Activated T-helper 1 cell treated with anti-CD3 and anti-CD28 coated beads, Interleukin-12 subunit alpha, Interleukin-12 subunit beta, Interleukin-2, Interleukin-4 antibody, amounts not matched to agents 30 ng/mL and 10 ng/mL and 1 ng/mL, durations not matched to agents 14 hours and 24 hours and 36 hours (primary cell): ENCODE measurements around the gene ACSL4. TPM values are rescaled to one million over a fixed set of nuclear protein-coding genes. Genes with fewer than 3 reads are reported as not detected.

ENCODE experiments used
- DNase-seq: peaks from one replicate; pipeline ENCODE4 v3.0.0; 2021; ENCODE audit warnings: low spot score
- H3K27ac Mint-ChIP-seq: one replicate; pipeline ENCODE4 v1.8.0; 2021; ENCODE audit warnings: mild to moderate bottlenecking, mixed read lengths
- H3K27me3 Mint-ChIP-seq: one replicate; pipeline ENCODE4 v1.8.0; 2022; ENCODE audit warnings: mild to moderate bottlenecking, moderate library complexity, mixed read lengths; ENCODE audit not compliant: insufficient read depth
- H3K36me3 Mint-ChIP-seq: one replicate; pipeline ENCODE4 v1.8.0; 2021; ENCODE audit warnings: low read depth, mixed read lengths
- H3K4me1 Mint-ChIP-seq: one replicate; pipeline ENCODE4 v1.8.0; 2021; ENCODE audit warnings: low read depth, mixed read lengths
- H3K4me3 Mint-ChIP-seq: one replicate; pipeline ENCODE4 v1.8.0; 2021; ENCODE audit warnings: mild to moderate bottlenecking, moderate library complexity, mixed read lengths
- H3K9me3 Mint-ChIP-seq: one replicate; pipeline ENCODE4 v1.8.0; 2021; ENCODE audit warnings: mixed read lengths
- intact Hi-C: fragments of 100-400 bp; cut with micrococcal nuclease; formaldehyde crosslinking; loops from one replicate; pipeline ENCODE4 v1.15.1; 2024
- total RNA-seq: library from RNA; stranded (reverse); gene quantifications from 2 replicates; pipeline ENCODE4 v1.2.3, GENCODE V29; 2022

The ACSL4 gene
- total RNA-seq, 1 donor from 2014 or later = 77.3 TPM

DNA sequence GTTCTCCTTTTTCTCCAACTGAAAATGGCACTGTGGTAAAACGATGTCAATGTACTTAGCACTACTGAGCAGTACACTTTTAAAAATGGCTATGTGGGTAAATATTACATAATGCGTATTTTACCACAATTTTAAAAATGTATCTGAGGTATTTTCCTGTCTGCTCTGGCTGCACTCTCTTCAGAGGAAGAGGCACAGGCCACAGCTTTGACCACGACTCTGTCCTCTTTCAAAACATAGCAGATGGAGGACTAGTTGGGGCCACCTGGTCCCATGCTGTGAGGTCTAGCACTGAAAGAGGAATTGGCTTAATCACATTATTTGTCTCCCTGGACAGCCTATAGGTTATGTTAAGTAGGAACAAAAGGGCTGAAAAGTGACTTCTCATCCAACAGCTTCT is 113.3 kb downstream of the ACSL4 start:
- Mint-ChIP-seq H3K4me3 (no peak overlapping the region), H3K9me3 (no peaks in the 10 kb centered on the region), H3K27me3 (peaks cover 2% of the 10 kb centered on the region), H3K4me1 (peaks cover 5% of the 10 kb centered on the region), H3K36me3 (no peaks in the 10 kb centered on the region), H3K27ac (no peak overlapping the region)
- no peak for DNase-seq
- intact Hi-C loops = no loop called here

GRCh38 chrX:109614951-109615350 is 118.1 kb downstream of the ACSL4 start:
- DNase-seq = no peak
- Mint-ChIP-seq H3K27me3 (no peaks in the 10 kb centered on the region), H3K36me3 (no peaks in the 10 kb centered on the region), H3K9me3 (no peaks in the 10 kb centered on the region), H3K4me3 (no peak overlapping the region), H3K4me1 (peaks cover under 1% of the 10 kb centered on the region), H3K27ac (no peak overlapping the region)
- intact Hi-C loops = no loop called here

DNA sequence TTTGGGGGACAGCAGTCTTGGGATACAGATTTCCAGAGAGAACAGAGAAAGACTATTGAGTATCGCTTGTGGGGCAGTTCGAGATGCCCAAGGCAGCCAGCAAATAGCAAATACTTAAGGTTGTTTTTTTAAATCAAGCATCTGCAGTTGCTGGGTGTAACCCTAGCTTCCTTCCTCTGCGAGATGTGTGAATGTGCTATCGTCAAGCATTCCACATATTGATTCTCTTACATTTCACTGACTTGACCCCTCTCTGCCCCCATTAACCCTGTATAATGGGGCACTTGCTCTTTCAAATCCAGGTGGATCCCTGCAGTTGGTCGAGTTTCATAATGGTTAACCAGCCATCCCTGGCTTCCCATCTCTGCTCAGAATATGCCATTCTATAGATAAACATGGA is 131.6 kb downstream of the ACSL4 start:
- Mint-ChIP-seq H3K27ac (no peak overlapping the region), H3K27me3 (peaks cover 27% of the 10 kb centered on the region), H3K9me3 (no peaks in the 10 kb centered on the region), H3K4me3 (no peak overlapping the region), H3K36me3 (no peaks in the 10 kb centered on the region), H3K4me1 (no peaks in the 10 kb centered on the region)
- no peak for DNase-seq
- intact Hi-C loops = no loop called here

GRCh38 chrX:109600237-109600651 is 132.8 kb downstream of the ACSL4 start:
- no peaks in the 10 kb centered on the region for H3K9me3 Mint-ChIP-seq
- H3K27me3 Mint-ChIP-seq = peaks cover 26% of the 10 kb centered on the region
- no peak for DNase-seq
- no peaks in the 10 kb centered on the region for H3K36me3 Mint-ChIP-seq
- no peak overlapping the region for H3K27ac Mint-ChIP-seq
- H3K4me3 Mint-ChIP-seq = no peak overlapping the region
- no peaks in the 10 kb centered on the region for H3K4me1 Mint-ChIP-seq
- intact Hi-C loops = no loop called here

DNA sequence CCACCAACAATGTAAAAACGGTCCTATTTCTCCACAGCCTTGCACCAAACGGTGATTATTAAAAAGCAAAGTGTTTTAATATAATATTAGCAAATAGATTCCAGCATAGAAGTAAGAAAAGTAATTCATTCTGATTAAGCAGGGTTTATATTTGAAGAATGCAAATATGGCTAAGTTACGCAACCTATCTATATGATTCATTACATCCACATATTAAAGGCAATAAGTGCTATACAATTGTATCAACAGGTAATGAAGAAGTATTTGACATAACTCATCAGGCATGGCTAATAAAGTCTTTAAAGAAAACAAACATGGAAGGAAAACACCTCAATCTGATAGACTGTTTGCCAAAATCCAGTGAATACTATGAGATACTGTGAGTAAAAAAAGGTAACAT is 137.0 kb downstream of the ACSL4 start:
- Mint-ChIP-seq H3K27ac (no peak overlapping the region), H3K9me3 (no peaks in the 10 kb centered on the region), H3K4me1 (no peaks in the 10 kb centered on the region), H3K4me3 (no peak overlapping the region), H3K36me3 (no peaks in the 10 kb centered on the region), H3K27me3 (peaks cover 11% of the 10 kb centered on the region)
- no peak for DNase-seq
- intact Hi-C loops = no loop called here

Other genes starting within 250 kb of the ACSL4 start
- 10.3 and 11.8 TPM in 2 replicates for gene NXT2, start 196.4 kb downstream of the ACSL4 start, total RNA-seq
- 0.52 and 0.81 TPM in 2 replicates for gene KCNE5, start 108.1 kb downstream of the ACSL4 start, total RNA-seq